IPS-18a (cell line): ENCODE data around the gene F2R.

Source experiments
- H3K27ac ChIP-seq: one replicate; pipeline ENCODE4 v1.5.1; 2013; ENCODE audit warnings: low read length
- H3K27me3 ChIP-seq: one replicate; pipeline ENCODE4 v1.6.1; 2013; ENCODE audit warnings: mild to moderate bottlenecking, low read length; ENCODE audit not compliant: control insufficient read depth, insufficient read depth
- H3K36me3 ChIP-seq: one replicate; pipeline ENCODE4 v1.6.1; 2013; ENCODE audit warnings: low read depth, low read length; ENCODE audit not compliant: control insufficient read depth
- H3K4me1 ChIP-seq: one replicate; pipeline ENCODE4 v1.6.1; 2013; ENCODE audit warnings: low read depth, low read length; ENCODE audit not compliant: control insufficient read depth
- H3K4me3 ChIP-seq: one replicate; pipeline ENCODE4 v1.5.1; 2013; ENCODE audit warnings: low read length
- H3K9ac ChIP-seq: one replicate; pipeline ENCODE4 v1.6.1; 2013; ENCODE audit warnings: mild to moderate bottlenecking, low read length, moderate library complexity
- H3K9me3 ChIP-seq: one replicate; pipeline ENCODE4 v1.6.1; 2013; ENCODE audit warnings: low read depth, low read length; ENCODE audit not compliant: control insufficient read depth

F2R gene

GRCh38 chr5:76691467-76692273 is 24.3 kb upstream of the F2R start:
- H3K36me3 ChIP-seq, result peaks cover 13% of the 10 kb centered on the region
- H3K9ac ChIP-seq, result no peak overlapping the region
- no peaks in the 10 kb centered on the region for H3K27me3 ChIP-seq
- H3K4me1 ChIP-seq, result no peaks in the 10 kb centered on the region
- H3K9me3 ChIP-seq, result no peaks in the 10 kb centered on the region
- no peak overlapping the region for H3K4me3 ChIP-seq
- H3K27ac ChIP-seq, result no peak overlapping the region

GRCh38 chr5:76692274-76692540 is 23.7 kb upstream of the F2R start:
- Histone ChIP-seq H3K4me1 (no peaks in the 10 kb centered on the region), H3K27me3 (no peaks in the 10 kb centered on the region), H3K9me3 (no peaks in the 10 kb centered on the region), H3K27ac (no peak overlapping the region), H3K4me3 (no peak overlapping the region), H3K36me3 (peaks cover 13% of the 10 kb centered on the region), H3K9ac (no peak overlapping the region)

GRCh38 chr5:76692651-76693050 is 23.3 kb upstream of the F2R start:
- Histone ChIP-seq H3K27me3 (no peaks in the 10 kb centered on the region), H3K9me3 (no peaks in the 10 kb centered on the region), H3K9ac (no peak overlapping the region), H3K4me1 (no peaks in the 10 kb centered on the region), H3K27ac (no peak overlapping the region), H3K4me3 (no peak overlapping the region), H3K36me3 (peaks cover 13% of the 10 kb centered on the region)

- Histone ChIP-seq H3K27me3 (no peaks in the 10 kb centered on the region), H3K36me3 (peaks cover 13% of the 10 kb centered on the region), H3K4me1 (no peaks in the 10 kb centered on the region), H3K27ac (no peak overlapping the region), H3K9me3 (no peaks in the 10 kb centered on the region), H3K9ac (no peak overlapping the region), H3K4me3 (no peak overlapping the region)
These were observed 22.8 kb upstream of the F2R start for GRCh38 chr5:76693141-76693540.

GRCh38 chr5:76694317-76694716 is 21.6 kb upstream of the F2R start:
- Histone ChIP-seq H3K9ac (no peak overlapping the region), H3K36me3 (peaks cover 13% of the 10 kb centered on the region), H3K9me3 (no peaks in the 10 kb centered on the region), H3K4me3 (no peak overlapping the region), H3K4me1 (no peaks in the 10 kb centered on the region), H3K27ac (no peak overlapping the region), H3K27me3 (no peaks in the 10 kb centered on the region)

- Histone ChIP-seq H3K27me3 (no peaks in the 10 kb centered on the region), H3K4me3 (no peak overlapping the region), H3K9ac (no peak overlapping the region), H3K4me1 (no peaks in the 10 kb centered on the region), H3K27ac (no peak overlapping the region), H3K9me3 (no peaks in the 10 kb centered on the region), H3K36me3 (peaks cover 13% of the 10 kb centered on the region)
These were observed 20.6 kb upstream of the F2R start for GRCh38 chr5:76695346-76695745.

GRCh38 chr5:76696251-76696650 is 19.7 kb upstream of the F2R start:
- Histone ChIP-seq H3K27ac (no peak overlapping the region), H3K9me3 (no peaks in the 10 kb centered on the region), H3K27me3 (no peaks in the 10 kb centered on the region), H3K4me3 (no peak overlapping the region), H3K36me3 (peaks cover 20% of the 10 kb centered on the region), H3K4me1 (no peaks in the 10 kb centered on the region), H3K9ac (no peak overlapping the region)

GRCh38 chr5:76697670-76698069 is 18.3 kb upstream of the F2R start:
- Histone ChIP-seq H3K9ac (no peak overlapping the region), H3K27me3 (no peaks in the 10 kb centered on the region), H3K9me3 (no peaks in the 10 kb centered on the region), H3K36me3 (peaks cover 27% of the 10 kb centered on the region), H3K4me3 (no peak overlapping the region), H3K4me1 (no peaks in the 10 kb centered on the region), H3K27ac (no peak overlapping the region)

GRCh38 chr5:76700571-76700970 is 15.4 kb upstream of the F2R start:
- peaks cover 20% of the 10 kb centered on the region for H3K36me3 ChIP-seq

GRCh38 chr5:76701298-76701697 is 14.6 kb upstream of the F2R start:
- Histone ChIP-seq H3K4me3 (no peak overlapping the region), H3K27me3 (no peaks in the 10 kb centered on the region), H3K9me3 (no peaks in the 10 kb centered on the region), H3K36me3 (peaks cover 16% of the 10 kb centered on the region), H3K4me1 (no peaks in the 10 kb centered on the region), H3K27ac (no peak overlapping the region), H3K9ac (no peak overlapping the region)

More at GRCh38 chr5:76700571-76700970, 15.4 kb upstream of the F2R start:
- Histone ChIP-seq H3K27me3 (no peaks in the 10 kb centered on the region), H3K9ac (no peak overlapping the region), H3K9me3 (no peaks in the 10 kb centered on the region), H3K4me3 (no peak overlapping the region), H3K27ac (no peak overlapping the region), H3K4me1 (no peaks in the 10 kb centered on the region)

GRCh38 chr5:76703707-76704106 is 12.2 kb upstream of the F2R start:
- no peak overlapping the region for H3K27ac ChIP-seq
- no peak overlapping the region for H3K9ac ChIP-seq
- no peaks in the 10 kb centered on the region for H3K9me3 ChIP-seq
- H3K4me3 ChIP-seq, result no peak overlapping the region
- no peaks in the 10 kb centered on the region for H3K4me1 ChIP-seq
- peaks cover 15% of the 10 kb centered on the region for H3K36me3 ChIP-seq
- H3K27me3 ChIP-seq, result no peaks in the 10 kb centered on the region

GRCh38 chr5:76704131-76704663 is 11.7 kb upstream of the F2R start:
- Histone ChIP-seq H3K27me3 (no peaks in the 10 kb centered on the region), H3K9ac (no peak overlapping the region), H3K9me3 (no peaks in the 10 kb centered on the region), H3K4me1 (no peaks in the 10 kb centered on the region), H3K27ac (no peak overlapping the region), H3K36me3 (peaks cover 15% of the 10 kb centered on the region), H3K4me3 (no peak overlapping the region)
